Testis (tissue), 3 donors: ENCODE measurements around the gene ACSM6. TPM values are rescaled to one million over a fixed set of nuclear protein-coding genes. Genes with fewer than 3 reads are reported as not detected.
A peak's percentile ranks its signal among the peaks of the same experiment; 100 is the strongest.

Experiments used
- DNase-seq: peaks from one replicate; pipeline ENCODE4 v3.0.0-alpha.2; 2019
- H3K27ac ChIP-seq, 2 donors: fragments of 200-600 bp; sonication (generic); one replicate each; pipeline ENCODE4 v1.5.1; 2019
- H3K27me3 ChIP-seq: fragments of 200-600 bp; sonication (generic); one replicate; pipeline ENCODE4 v1.5.1; 2019
- H3K36me3 ChIP-seq: fragments of 200-600 bp; sonication (generic); one replicate; pipeline ENCODE4 v1.5.1; 2017; ENCODE audit warnings: low read depth; ENCODE audit errors: missing control alignments
- H3K4me1 ChIP-seq: fragments of 200-600 bp; sonication (generic); one replicate; pipeline ENCODE4 v1.5.1; 2019
- H3K4me3 ChIP-seq, 2 donors: fragments of 200-600 bp; sonication (generic); one replicate each; pipeline ENCODE4 v1.5.1; 2017 to 2019
- H3K9me3 ChIP-seq: fragments of 200-600 bp; sonication (generic); one replicate; pipeline ENCODE4 v1.5.1; 2017
- POLR2A ChIP-seq: fragments of 450-650 bp; IDR thresholded peaks from one replicate; pipeline ENCODE4 v1.6.1; 2017; ENCODE audit warnings: antibody characterized with exemption, mild to moderate bottlenecking, moderate library complexity
- WGBS, 2 donors: methylation state at CpG; one replicate each; pipeline ENCODE4 v1.1.5; 2018; 5-methylcytosine and 5-hydroxymethylcytosine counted together
- intact Hi-C: fragments of 100-400 bp; cut with DNase I; formaldehyde crosslinking; loops from one replicate; pipeline ENCODE4 v1.15.1; 2023; ENCODE audit warnings: low total_unique reads
- polyA plus RNA-seq: library from polyadenylated mRNA; stranded (reverse); fragments of 350-450 nt; fragmentation: Illumina TruSeq; extraction: RNeasy Lipid Tissue Mini Kit (QIAGEN cat#74804); gene quantifications from one replicate; pipeline ENCODE4 v1.2.3, GENCODE V29; 2014; ENCODE audit warnings: low read depth, low replicate concordance; ENCODE audit not compliant: insufficient read depth
- total RNA-seq, 2 donors: library from RNA; depleted of rRNA; stranded (reverse); fragments of >200 nt; gene quantifications; one replicate each; pipeline ENCODE4 v1.2.3, GENCODE V29; 2016
- TF ChIP-seq, protein P1 (sequence below), 3 experiments: fragments of 450-650 bp in 2 of 3; fragments of 200-600 bp in 1 of 3; sonication (generic) in 1 of 3; IDR thresholded peaks; one replicate each; pipeline ENCODE4 v1.5.1; 2016 to 2019; ENCODE audit warnings: antibody characterized with exemption in 3 of 3, mild to moderate bottlenecking in 2 of 3, moderate library complexity in 1 of 3

ACSM6 gene
- total and polyA plus RNA-seq, 3 donors from 2014 or later, result not detected

GRCh38 chr10:95273393-95274312, 79.6 kb downstream of the ACSM6 start:
- no peak for TF ChIP-seq POLR2A
- TF ChIP-seq, protein P1, sequence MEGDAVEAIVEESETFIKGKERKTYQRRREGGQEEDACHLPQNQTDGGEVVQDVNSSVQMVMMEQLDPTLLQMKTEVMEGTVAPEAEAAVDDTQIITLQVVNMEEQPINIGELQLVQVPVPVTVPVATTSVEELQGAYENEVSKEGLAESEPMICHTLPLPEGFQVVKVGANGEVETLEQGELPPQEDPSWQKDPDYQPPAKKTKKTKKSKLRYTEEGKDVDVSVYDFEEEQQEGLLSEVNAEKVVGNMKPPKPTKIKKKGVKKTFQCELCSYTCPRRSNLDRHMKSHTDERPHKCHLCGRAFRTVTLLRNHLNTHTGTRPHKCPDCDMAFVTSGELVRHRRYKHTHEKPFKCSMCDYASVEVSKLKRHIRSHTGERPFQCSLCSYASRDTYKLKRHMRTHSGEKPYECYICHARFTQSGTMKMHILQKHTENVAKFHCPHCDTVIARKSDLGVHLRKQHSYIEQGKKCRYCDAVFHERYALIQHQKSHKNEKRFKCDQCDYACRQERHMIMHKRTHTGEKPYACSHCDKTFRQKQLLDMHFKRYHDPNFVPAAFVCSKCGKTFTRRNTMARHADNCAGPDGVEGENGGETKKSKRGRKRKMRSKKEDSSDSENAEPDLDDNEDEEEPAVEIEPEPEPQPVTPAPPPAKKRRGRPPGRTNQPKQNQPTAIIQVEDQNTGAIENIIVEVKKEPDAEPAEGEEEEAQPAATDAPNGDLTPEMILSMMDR (IDR thresholded peaks at IDR 0.05), result no peak
- Histone ChIP-seq H3K27ac (peak overlapping the region in 1 of 2 donors; percentile 79), H3K4me3 (no peak overlapping the region), H3K4me1 (no peaks in the 10 kb centered on the region), H3K36me3 (no peaks in the 10 kb centered on the region), H3K9me3 (no peaks in the 10 kb centered on the region), H3K27me3 (no peaks in the 10 kb centered on the region)
- no peak for DNase-seq
- intact Hi-C loops, result no loop called here
- WGBS, 2 donors, result 65 to 70% methylated on average over 12 to 13 of the region's 13 CpGs

GRCh38 chr10:95275726-95276366, 81.8 kb downstream of the ACSM6 start:
- intact Hi-C loops, result no loop called here
- no peaks in the 10 kb centered on the region for H3K9me3 ChIP-seq
- no peak overlapping the region for H3K27ac ChIP-seq
- H3K27me3 ChIP-seq, result no peaks in the 10 kb centered on the region
- DNase-seq, result no peak
- H3K4me1 ChIP-seq, result no peaks in the 10 kb centered on the region
- WGBS, 2 donors, result 80 to 88% methylated on average over 1 of the region's 1 CpG
- TF ChIP-seq, protein P1 (IDR thresholded peaks at IDR 0.05), result no peak
- TF ChIP-seq POLR2A, result no peak
- no peaks in the 10 kb centered on the region for H3K36me3 ChIP-seq
- H3K4me3 ChIP-seq, result no peak overlapping the region

DNA sequence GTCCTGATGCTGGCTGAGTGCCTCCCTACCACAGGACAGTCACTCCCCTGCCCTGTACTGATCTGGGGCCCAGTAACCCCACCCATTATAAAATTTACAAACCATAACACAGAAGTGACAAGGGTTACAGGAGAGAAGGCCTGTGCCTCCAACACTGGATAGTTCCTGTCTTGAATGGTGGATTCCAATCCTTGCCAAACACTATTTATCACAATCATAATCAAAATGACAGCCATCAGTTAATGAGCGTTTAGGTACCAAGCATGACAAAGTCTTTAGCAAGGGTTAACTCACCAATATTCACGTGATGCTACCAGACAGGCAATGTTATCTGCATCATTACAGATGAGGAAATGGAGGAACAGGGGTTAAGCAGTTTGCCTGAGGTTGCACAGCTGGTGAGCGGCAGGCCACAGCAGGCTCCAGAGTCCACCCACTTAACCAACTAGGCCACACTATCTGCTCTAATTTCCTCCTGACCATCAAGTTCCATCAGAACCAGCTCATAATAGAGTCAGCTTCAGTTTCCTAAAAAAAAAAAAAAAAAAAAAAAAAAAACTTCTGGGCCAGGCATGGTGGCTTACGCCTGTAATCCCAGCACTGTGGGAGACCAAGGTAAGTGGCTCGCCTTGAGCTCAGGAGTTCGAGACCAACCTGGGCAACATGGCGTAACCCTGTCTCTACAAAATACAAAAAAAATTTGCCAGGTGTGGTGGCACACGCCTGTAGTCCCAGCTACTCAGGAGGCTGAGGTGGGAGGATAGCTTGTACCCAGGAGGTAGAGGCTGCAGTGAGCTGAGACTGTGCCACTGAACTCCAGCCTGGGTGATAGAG, 82.5 kb downstream of the ACSM6 start:
- Histone ChIP-seq H3K9me3 (no peaks in the 10 kb centered on the region), H3K27me3 (no peaks in the 10 kb centered on the region), H3K4me1 (no peaks in the 10 kb centered on the region), H3K4me3 (no peak overlapping the region), H3K36me3 (no peaks in the 10 kb centered on the region), H3K27ac (no peak overlapping the region)
- DNase-seq, result no peak
- TF ChIP-seq, protein P1 (IDR thresholded peaks at IDR 0.05), result no peak
- TF ChIP-seq POLR2A, result no peak
- 88 to 90% methylated on average over 8 of the region's 8 CpGs for WGBS, 2 donors
- intact Hi-C loops, result no loop called here

- DNase-seq, result no peak
- Histone ChIP-seq H3K27me3 (no peaks in the 10 kb centered on the region), H3K4me3 (no peak overlapping the region), H3K36me3 (no peaks in the 10 kb centered on the region), H3K4me1 (no peaks in the 10 kb centered on the region), H3K9me3 (no peaks in the 10 kb centered on the region), H3K27ac (no peak overlapping the region)
- TF ChIP-seq, protein P1 (IDR thresholded peaks at IDR 0.05), result no peak
- TF ChIP-seq POLR2A, result no peak
- WGBS, 2 donors, result 67 to 88% methylated on average over 1 of the region's 1 CpG
- intact Hi-C loops, result no loop called here
These were observed 83.1 kb downstream of the ACSM6 start for GRCh38 chr10:95277201-95277570.
